Activated effector memory CD4-positive, alpha-beta T cell treated with Interleukin-2 at 50 U/mL for 16 hours (primary cell): ENCODE results near the gene HMCN1.
"Not testable (repeated sequence)": the region's sequence is repeated elsewhere in the genome, so short reads cannot be mapped to it uniquely, and the experiment has no call there.

Experiments
- DNase-seq: peaks from one replicate; pipeline ENCODE4 v3.0.0-alpha.2; 2020

The HMCN1 gene

DNA sequence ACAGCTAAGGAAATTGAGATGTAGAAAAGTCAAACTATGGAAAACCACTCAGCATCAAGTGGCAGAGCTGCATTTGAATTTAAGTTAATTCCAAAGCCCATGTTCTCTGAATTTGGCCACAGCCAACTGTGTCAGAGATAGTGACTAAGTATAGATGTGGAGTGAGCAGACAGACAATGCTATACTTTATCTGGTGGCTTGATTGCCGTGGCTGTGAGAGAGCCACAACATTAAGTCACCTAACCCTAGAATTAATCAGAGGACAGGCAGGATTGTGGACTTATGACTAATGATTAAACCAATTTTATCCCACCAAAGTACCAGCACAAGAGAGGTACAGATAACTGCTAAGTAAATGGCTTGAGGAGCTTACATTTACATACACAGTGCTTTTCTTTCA lies 431.1 kb downstream of the HMCN1 start:
- no peak for DNase-seq

DNA sequence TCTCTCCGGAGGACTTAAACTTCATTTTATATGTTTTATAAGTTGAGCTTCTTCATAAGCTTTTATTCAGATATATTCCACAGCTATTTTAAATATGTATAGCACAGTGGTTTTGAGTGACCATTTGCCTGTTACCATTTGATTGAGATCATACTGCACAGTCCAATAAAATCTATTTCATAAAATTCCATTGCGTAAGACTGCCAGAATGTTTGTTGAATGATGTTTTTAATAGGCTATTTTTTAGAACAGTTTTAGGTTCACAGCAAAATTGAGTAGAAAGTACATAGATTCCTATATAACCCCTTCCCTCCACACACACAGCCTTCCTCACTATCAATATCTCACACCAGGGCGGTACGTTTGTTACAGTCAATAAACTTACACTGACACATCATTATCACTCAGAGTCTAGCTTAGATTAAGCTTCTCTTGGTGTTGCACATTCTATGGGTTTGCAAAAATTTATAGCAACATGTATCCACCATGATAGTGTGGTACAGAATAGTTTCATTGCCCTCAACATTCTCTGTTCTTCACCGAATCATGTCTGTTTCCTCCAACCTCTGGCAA lies 433.0 kb downstream of the HMCN1 start:
- no peak for DNase-seq

DNA sequence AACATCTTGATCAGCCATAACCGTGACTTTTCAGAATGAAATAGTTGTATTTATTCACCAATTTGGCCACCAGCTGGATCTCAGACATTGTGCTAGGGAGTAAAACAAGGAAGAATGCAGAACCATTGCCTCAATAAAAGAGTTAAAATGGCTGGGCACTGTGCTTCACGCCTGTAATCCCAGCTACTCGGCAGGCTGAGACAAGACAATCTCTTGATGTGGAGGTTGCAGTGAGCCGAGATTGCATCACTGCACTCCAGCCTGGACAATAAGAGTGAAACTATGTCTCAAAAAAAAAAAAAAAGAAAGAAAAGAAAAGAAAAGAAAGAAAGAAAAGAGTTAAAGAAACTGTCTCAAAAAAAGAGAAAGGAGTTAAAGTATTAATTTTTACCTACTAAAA lies 441.4 kb downstream of the HMCN1 start:
- DNase-seq = no peak

DNA sequence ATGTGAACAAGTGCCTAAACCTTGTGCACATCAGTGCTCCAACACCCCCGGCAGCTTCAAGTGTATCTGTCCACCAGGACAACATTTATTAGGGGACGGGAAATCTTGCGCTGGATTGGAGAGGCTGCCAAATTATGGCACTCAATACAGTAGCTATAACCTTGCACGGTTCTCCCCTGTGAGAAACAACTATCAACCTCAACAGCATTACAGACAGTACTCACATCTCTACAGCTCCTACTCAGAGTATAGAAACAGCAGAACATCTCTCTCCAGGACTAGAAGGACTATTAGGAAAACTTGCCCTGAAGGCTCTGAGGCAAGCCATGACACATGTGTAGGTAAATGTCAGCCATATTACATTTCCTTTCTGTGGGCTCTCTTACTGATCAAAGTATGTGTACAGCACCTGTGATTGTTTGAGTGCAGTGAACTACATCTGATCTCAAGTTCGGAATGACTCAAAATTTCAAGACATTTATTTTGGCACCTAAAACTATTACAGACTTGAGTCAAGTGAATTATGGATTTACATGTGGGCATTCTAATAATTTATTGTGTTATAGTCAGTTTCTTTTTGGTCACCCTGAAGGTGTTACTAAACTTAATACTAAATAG lies 444.3 kb downstream of the HMCN1 start:
- no peak for DNase-seq

- DNase-seq = no peak
Measured at GRCh38 chr1:186179231-186179630, 445.0 kb downstream of the HMCN1 start.

GRCh38 chr1:186183219-186183618 lies 449.0 kb downstream of the HMCN1 start:
- no peak for DNase-seq

- no peak for DNase-seq
Measured at GRCh38 chr1:186183970-186184628, 449.9 kb downstream of the HMCN1 start.

DNA sequence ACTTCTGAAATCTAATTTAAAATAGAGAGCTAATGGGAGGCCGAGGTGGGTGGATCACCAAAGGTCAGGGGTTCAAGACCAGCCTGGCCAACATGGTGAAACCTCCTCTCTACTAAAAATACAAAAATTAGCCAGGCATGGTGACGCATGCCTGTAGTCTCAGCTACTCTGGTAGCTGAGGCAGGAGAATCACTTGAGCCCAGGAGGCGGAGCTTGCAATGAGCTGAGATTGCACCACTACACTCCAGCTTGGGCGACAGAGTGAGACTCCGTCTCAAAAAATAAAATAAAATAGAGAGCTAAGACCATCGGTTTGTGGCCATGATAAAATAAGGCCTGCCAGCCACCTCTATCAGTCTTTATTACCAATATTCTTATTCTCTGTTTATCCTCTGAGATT lies 452.1 kb downstream of the HMCN1 start:
- not testable (repeated sequence) for DNase-seq

DNA sequence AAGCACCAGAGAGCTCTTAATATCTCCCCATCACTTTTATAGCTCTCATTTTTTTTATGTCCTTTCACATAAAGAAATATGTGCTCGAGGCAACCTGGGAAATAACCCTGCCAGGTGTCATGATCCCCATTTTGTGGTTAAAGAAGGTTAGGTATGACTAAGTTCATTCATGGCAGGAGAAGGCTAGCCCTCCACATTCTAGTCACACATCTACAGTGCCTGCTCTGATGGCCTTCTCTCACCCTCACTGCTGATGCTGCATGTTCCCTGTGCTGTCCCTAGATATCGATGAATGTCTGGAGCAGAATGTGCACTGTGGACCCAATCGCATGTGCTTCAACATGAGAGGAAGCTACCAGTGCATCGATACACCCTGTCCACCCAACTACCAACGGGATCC lies 453.4 kb downstream of the HMCN1 start:
- DNase-seq = no peak

DNA sequence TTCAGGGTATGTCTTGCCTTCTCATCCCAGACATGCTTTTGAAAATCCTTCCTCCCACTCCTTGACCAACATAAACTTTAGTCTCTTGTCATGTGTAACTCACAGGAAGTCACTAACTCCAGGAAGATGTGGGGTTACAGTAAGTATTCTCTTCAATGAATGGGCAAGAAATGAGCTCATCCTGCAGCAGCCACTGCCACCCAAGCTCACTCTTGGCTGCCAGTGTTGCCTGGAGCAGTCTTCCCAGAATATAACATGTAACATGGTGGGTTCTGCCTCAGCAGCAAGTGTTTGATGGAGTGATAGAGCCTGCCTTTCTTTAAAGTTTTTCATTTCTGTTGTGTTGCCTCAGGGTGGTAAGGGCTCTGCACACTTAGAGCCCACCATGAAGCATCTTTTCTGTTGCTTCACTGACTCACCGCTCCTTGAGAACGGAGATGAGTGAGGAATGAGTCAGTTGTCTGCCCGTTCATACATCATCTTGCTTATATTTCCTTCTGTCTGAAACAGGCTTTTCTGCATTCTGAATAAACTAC lies 453.9 kb downstream of the HMCN1 start:
- DNase-seq = no peak

DNA sequence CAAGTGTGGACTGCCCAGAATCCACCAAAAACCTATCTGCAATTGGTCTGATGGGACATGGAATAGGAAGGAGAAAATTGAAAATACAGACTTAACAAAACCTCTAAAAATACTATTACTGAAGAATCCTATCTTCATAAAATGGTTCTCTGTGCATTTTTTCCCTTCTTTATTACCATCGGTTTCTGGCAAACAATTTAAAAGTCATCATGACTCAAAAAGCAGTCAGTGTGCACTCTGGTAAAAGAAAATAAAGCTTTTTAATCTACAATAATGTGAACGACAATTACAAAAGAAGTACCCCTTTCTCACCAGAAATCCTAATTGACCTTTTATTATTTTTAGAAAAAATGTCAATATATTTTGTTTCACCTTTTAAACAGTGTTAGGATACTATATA lies 454.5 kb downstream of the HMCN1 start:
- no peak for DNase-seq

DNA sequence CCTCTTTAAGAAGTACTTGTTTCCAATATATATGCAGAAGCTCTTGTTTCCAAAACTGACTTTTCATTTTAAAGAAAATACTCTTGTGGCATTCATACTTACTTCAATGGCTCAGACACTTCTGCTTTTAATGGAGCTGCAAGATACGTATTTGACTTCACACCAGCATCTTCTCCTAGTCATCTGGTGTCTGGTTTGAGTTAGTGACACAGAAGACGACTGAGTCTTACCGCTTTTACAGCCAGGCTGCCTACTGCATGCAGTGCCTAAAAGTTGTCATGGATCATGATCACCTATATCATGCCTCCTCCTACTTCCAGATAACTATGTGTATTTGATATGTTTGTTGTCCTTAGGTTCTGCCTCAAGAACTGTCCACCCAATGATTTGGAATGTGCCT lies 455.0 kb downstream of the HMCN1 start:
- no peak for DNase-seq

GRCh38 chr1:186191511-186191910 lies 457.3 kb downstream of the HMCN1 start:
- no peak for DNase-seq

DNA sequence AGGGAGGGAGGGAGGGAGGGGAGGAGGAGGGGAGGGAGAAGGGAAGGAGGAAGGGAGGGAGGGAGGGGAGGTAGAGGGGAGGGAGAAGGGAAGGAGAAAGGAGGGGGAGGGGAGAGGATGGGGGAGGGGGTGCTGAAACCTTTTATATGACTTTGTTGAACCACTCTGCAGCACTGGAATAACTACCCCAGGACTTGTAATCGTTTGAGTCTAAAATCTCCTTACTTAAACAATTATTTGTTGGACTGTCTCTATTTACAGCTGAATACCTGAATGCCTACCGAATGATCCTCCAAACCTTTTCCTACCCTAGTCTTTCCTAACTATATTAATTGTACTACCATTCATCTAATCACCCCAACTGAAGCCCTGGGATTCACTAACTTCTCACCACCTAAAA lies 459.0 kb downstream of the HMCN1 start:
- DNase-seq = no peak

DNA sequence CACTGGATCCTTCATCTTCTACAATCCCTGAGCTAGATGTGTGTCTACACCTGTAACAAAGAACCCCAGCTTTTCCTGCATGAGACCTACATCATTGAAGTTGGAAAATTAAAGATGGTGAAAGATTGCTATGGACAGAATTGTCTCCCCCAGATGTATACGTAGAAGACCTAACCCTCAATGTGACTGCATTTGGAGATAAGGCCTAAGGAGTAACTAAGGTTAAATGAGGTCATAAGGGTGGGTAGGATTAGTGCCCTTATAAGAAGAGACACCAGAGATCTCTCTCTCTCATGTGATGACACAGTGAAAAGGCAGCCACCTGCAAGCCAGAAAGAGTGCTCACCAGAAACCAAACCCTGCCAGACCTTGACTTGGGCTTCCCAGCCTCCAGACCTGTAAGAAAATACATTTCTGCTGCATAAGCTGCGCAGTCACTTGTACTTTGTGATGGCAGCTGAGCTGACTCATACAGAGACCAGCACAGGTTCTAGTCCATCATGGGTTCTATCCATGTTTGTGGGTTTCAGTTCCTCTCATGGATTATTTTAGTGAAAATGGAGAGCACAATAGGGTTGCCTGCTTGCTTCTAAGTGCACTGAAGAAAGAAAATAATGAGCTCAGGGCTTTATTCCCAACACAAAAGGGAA lies 460.0 kb downstream of the HMCN1 start:
- no peak for DNase-seq

GRCh38 chr1:186195377-186195931 lies 461.3 kb downstream of the HMCN1 start:
- DNase-seq = no peak

DNA sequence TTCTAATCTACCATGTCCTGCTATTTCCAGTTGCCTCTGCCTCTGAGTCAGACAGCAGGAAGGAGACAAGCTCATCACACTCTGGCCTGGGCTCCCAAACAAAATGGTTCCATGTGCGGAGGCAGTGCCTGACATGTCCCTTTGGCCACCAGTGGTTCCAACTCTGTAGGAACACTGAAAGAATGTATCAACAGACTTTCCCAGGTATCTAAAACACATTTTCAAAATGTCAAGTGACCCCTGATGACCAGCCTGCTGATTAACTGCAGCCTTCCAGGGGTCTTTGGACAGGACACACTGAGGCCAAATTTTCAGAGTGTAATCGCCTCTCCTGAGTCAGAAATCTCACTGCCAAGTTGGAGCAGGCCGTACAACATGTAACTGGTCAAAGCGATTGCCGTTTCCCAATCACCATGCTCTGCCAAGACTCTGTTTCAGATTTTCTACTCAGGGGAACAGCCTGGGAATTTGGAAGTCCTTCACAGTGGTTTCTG lies 468.1 kb downstream of the HMCN1 start:
- DNase-seq = no peak

DNA sequence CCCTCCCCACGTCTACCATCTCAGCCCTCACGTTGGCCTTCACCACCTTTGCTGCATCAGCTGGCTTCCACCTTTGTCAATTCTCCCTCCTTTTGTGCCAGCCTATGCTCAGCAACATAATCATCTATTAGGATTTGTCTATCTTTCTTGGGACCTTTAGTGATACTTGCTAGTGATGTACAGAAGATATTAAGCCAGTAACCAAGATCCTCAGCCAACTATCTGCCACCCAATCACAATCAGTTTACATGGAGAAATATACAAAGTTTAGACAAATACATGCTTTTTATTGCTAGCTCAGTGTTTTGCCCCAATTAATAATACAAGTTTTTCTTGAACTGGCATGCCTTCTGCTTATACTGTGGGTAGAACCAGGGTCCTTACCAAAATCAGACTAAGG lies 468.6 kb downstream of the HMCN1 start:
- no peak for DNase-seq

DNA sequence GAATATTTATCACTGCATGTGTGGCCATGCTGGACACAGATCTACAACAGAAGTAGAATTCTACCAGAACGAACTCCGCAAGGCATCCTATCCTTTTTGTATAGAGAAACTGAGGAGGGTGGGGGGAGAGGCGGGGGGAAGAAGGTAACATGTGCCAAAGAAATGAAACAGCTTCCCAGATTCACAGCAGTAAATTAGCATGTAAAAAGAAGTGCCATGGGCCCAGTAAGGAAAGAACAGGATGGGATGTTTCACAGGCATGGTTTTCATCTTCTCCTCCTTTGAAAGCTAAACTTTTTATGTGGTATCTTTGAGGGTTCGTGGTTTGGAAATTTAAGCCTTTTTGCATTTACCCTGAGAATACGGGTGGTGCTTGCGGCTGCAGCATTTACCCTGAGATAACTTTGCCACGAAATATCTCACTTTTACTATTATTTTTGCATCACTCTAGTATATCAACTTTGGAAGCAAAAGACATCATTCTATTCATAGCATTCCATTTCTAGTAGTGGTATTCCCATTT lies 471.9 kb downstream of the HMCN1 start:
- no peak for DNase-seq

GRCh38 chr1:186207391-186208085 lies 473.3 kb downstream of the HMCN1 start:
- DNase-seq = no peak

- DNase-seq = no peak
Measured at GRCh38 chr1:186208405-186209129, 474.4 kb downstream of the HMCN1 start.

DNA sequence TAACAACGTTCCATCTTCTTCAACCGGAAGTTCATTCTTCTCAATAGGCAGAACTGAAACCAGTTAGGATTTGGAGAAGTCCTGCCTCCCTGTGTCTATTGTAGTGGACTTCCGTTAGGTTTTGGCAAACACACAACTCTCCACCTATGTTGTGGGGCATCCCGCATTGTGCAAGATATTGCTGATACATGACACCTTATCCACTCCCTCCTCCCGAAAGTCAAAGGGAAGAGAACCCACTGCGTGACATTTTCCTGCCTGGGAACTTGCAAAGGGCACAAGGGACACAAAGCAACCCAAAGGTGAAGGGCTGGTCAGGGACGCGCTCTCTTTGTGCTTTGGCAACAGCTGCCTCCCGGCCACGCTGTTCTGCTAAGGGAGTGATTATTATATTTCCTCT lies 476.1 kb downstream of the HMCN1 start:
- DNase-seq = no peak
